T-cell (primary cell): ENCODE measurements around the gene EXOC4. TPM values are rescaled to one million over a fixed set of nuclear protein-coding genes. Genes with fewer than 3 reads are reported as not detected.
A peak's percentile ranks its signal among the peaks of the same experiment; 100 is the strongest.

ENCODE experiments used
- ATAC-seq, 4 experiments: fragments of 200-7000 bp in 3 of 4; fragments of 150-1000 bp in 1 of 4; cut with Tn5 transposase; replicated peaks in 1 of 4; 1 replicate in 3 of 4; 2 replicates in 1 of 4; pipeline ENCODE4 v1.10.0; 2021; ENCODE audit warnings: moderate library complexity in 3 of 4, mild to moderate bottlenecking in 2 of 4, moderate number of reproducible peaks in 1 of 4
- CTCF ChIA-PET, 2 donors: fragments of 300-600 bp; sonication (Branson Sonifier 250); formaldehyde crosslinking; loops; one replicate each; lab custom pipeline; 2022; ENCODE audit warnings: antibody characterized with exemption in 2 of 2; lab: Charles Lee
- POLR2A ChIA-PET, 2 donors: fragments of 300-600 bp; sonication (Branson Sonifier 250); formaldehyde crosslinking; loops; one replicate each; lab custom pipeline; 2022; ENCODE audit warnings: antibody characterized with exemption in 2 of 2; lab: Charles Lee
- DNase-seq, 35 experiments: peaks; one replicate each; pipeline versions ENCODE4 v3.0.0 to v3.0.0-alpha.2; 2013 to 2023
- H3K27ac ChIP-seq: one replicate; pipeline ENCODE4 v1.5.1; 2013; ENCODE audit warnings: low read length
- H3K27me3 ChIP-seq, 2 experiments: replicated peaks in 1 of 2; 1 replicate in 1 of 2; 2 replicates in 1 of 2; pipeline versions ENCODE4 v1.6.1 to v1.7.0; 2013; ENCODE audit warnings: low read length in 1 of 2, mixed read lengths in 1 of 2; ENCODE audit not compliant: control insufficient read depth in 2 of 2, insufficient read depth in 2 of 2; ENCODE audit errors: extremely low read depth in 1 of 2
- H3K36me3 ChIP-seq, 2 donors: 1 replicate in 1 of 2; 2 replicates in 1 of 2; pipeline versions ENCODE4 v1.6.1 to v1.7.0; 2013; ENCODE audit warnings: low read length in 1 of 2; ENCODE audit not compliant: control insufficient read depth in 2 of 2, insufficient read depth in 1 of 2; ENCODE audit errors: extremely low read depth in 1 of 2
- H3K4me1 ChIP-seq, 2 experiments: 1 replicate in 1 of 2; 2 replicates in 1 of 2; pipeline versions ENCODE4 v1.6.1 to v1.7.0; 2013; ENCODE audit warnings: low read length in 2 of 2, mixed read lengths in 1 of 2; ENCODE audit not compliant: insufficient read depth in 2 of 2, control insufficient read depth in 1 of 2; ENCODE audit errors: extremely low read depth in 1 of 2
- H3K4me3 ChIP-seq, 2 donors: 1 replicate in 1 of 2; 2 replicates in 1 of 2; pipeline versions ENCODE4 v1.5.1 to v1.7.0; 2013; ENCODE audit warnings: mild to moderate bottlenecking in 2 of 2, low read length in 1 of 2, moderate library complexity in 1 of 2; ENCODE audit not compliant: control insufficient read depth in 1 of 2; ENCODE audit errors: extremely low read depth in 1 of 2
- H3K9me3 ChIP-seq: 2 replicates; pipeline ENCODE4 v1.7.0; 2013
- H3K27ac Mint-ChIP-seq, 2 donors: one replicate each; pipeline ENCODE4 v1.8.0; 2020 to 2021; ENCODE audit warnings: mild to moderate bottlenecking in 2 of 2, mixed read lengths in 2 of 2
- H3K27me3 Mint-ChIP-seq, 2 donors: one replicate each; pipeline ENCODE4 v1.8.0; 2021 to 2022; ENCODE audit warnings: mixed read lengths in 2 of 2
- H3K36me3 Mint-ChIP-seq: one replicate; pipeline ENCODE4 v1.8.0; 2021; ENCODE audit warnings: mixed read lengths
- H3K4me1 Mint-ChIP-seq, 3 donors: one replicate each; pipeline ENCODE4 v1.8.0; 2020 to 2022; ENCODE audit warnings: mixed read lengths in 3 of 3, mild to moderate bottlenecking in 1 of 3
- H3K4me3 Mint-ChIP-seq, 3 donors: one replicate each; pipeline ENCODE4 v1.8.0; 2020 to 2022; ENCODE audit warnings: mild to moderate bottlenecking in 3 of 3, mixed read lengths in 3 of 3, moderate library complexity in 3 of 3
- H3K9me3 Mint-ChIP-seq, 3 donors: one replicate each; pipeline ENCODE4 v1.8.0; 2020 to 2022; ENCODE audit warnings: mixed read lengths in 3 of 3
- WGBS: methylation state at CpG from one replicate; pipeline ENCODE4 v1.1.5; 2013; ENCODE audit warnings: missing lambda C conversion rate; ENCODE audit not compliant: insufficient coverage; 5-methylcytosine and 5-hydroxymethylcytosine counted together
- total RNA-seq, 35 experiments: library from RNA in 6 of 35; stranded (reverse) in 6 of 35; fragments of 120-200 nt in 1 of 35; gene quantifications; one replicate each; pipeline versions ENCODE4 v1.2.1 to v1.2.4 and lab custom pipeline; 2013 to 2026

Gene EXOC4
- total RNA-seq, 5 donors from 2014 or later (not counting 1 experiment from before 2014, with no cell fraction given): 58.2 to 108 (median 64.8) TPM

- Mint-ChIP-seq H3K36me3 (peaks cover 32% of the 10 kb centered on the region), H3K9me3 (no peaks in the 10 kb centered on the region), H3K4me1 (peaks cover 23 to 35% (median 33%) of the 10 kb centered on the region in 3 donors), H3K4me3 (peak overlapping the region in 1 of 3 donors; percentile 42), H3K27ac (no peak overlapping the region), H3K27me3 (no peaks in the 10 kb centered on the region)
- Histone ChIP-seq H3K27ac (no peak overlapping the region), H3K4me1 (no peaks in the 10 kb centered on the region), H3K9me3 (no peaks in the 10 kb centered on the region), H3K4me3 (no peak overlapping the region), H3K27me3 (no peaks in the 10 kb centered on the region), H3K36me3 (peaks cover 0 to 3% of the 10 kb centered on the region in 2 donors)
- ATAC-seq: no peak
- ChIA-PET CTCF (interaction anchor here in 1 of 2 donors (0.6 to 0.8 kb wide), 2 partner anchors 18 to 649 kb away, joined by 3 read pairs; no protein-coding TSS in a partner anchor), POLR2A (no interaction called here)
- WGBS: no CpG with 5 or more reads among the region's 2 CpGs
- no peak for DNase-seq
Observed at GRCh38 chr7:133268355-133268754, 15.5 kb downstream of the EXOC4 start.

- DNase-seq: no peak
- no peak for ATAC-seq
- Histone ChIP-seq H3K27me3 (no peaks in the 10 kb centered on the region), H3K36me3 (peaks cover 0 to 20% of the 10 kb centered on the region in 2 donors), H3K27ac (no peak overlapping the region), H3K4me1 (no peaks in the 10 kb centered on the region), H3K9me3 (no peaks in the 10 kb centered on the region), H3K4me3 (no peak overlapping the region)
- Mint-ChIP-seq H3K9me3 (no peaks in the 10 kb centered on the region), H3K4me3 (no peak overlapping the region), H3K27ac (no peak overlapping the region), H3K27me3 (no peaks in the 10 kb centered on the region), H3K36me3 (peaks cover 42% of the 10 kb centered on the region), H3K4me1 (peaks cover 21 to 27% (median 25%) of the 10 kb centered on the region in 3 donors)
- ChIA-PET POLR2A (interaction anchor here in 1 of 2 donors (0.6 to 0.7 kb wide), 4 partner anchors 13 to 84 kb away, joined by 3 to 4 read pairs (median 3); no protein-coding TSS in a partner anchor), CTCF (no interaction called here)
- WGBS: no CpG with 5 or more reads among the region's 2 CpGs
Observed at GRCh38 chr7:133272336-133272735, 19.5 kb downstream of the EXOC4 start.

- Histone ChIP-seq H3K27me3 (no peaks in the 10 kb centered on the region), H3K9me3 (no peaks in the 10 kb centered on the region), H3K4me1 (no peaks in the 10 kb centered on the region), H3K4me3 (no peak overlapping the region), H3K36me3 (peaks cover 0 to 23% of the 10 kb centered on the region in 2 donors), H3K27ac (no peak overlapping the region)
- DNase-seq: no peak
- H3K4me1 Mint-ChIP-seq: peaks cover 13 to 18% (median 17%) of the 10 kb centered on the region in 3 donors
- H3K9me3 Mint-ChIP-seq: peaks cover under 1 to 3% (median 1%) of the 10 kb centered on the region in 3 donors
- H3K27ac Mint-ChIP-seq: no peak overlapping the region
- CTCF ChIA-PET: interaction anchor here in 1 of 2 donors (0.6 kb wide), 1 partner anchor 614 kb away, joined by 3 read pairs; no protein-coding TSS in a partner anchor
- H3K4me3 Mint-ChIP-seq: no peak overlapping the region
- POLR2A ChIA-PET: no interaction called here
- H3K27me3 Mint-ChIP-seq: no peaks in the 10 kb centered on the region
- WGBS: no CpG with 5 or more reads among the region's 3 CpGs
- H3K36me3 Mint-ChIP-seq: peaks cover 46% of the 10 kb centered on the region
- no peak for ATAC-seq
Observed at GRCh38 chr7:133273227-133273626, 20.3 kb downstream of the EXOC4 start.

- no peaks in the 10 kb centered on the region for H3K4me1 ChIP-seq
- ChIA-PET CTCF (interaction anchor here in 1 of 2 donors (0.5 kb wide), 1 partner anchor 205 kb away, joined by 5 read pairs; no protein-coding TSS in a partner anchor), POLR2A (no interaction called here)
- Mint-ChIP-seq H3K36me3 (peaks cover 49% of the 10 kb centered on the region), H3K27me3 (no peaks in the 10 kb centered on the region), H3K4me3 (no peak overlapping the region), H3K4me1 (peaks cover 4 to 8% (median 7%) of the 10 kb centered on the region in 3 donors), H3K9me3 (peaks cover 3 to 7% (median 5%) of the 10 kb centered on the region in 3 donors), H3K27ac (no peak overlapping the region)
- no peaks in the 10 kb centered on the region for H3K9me3 ChIP-seq
- H3K27me3 ChIP-seq: no peaks in the 10 kb centered on the region
- no CpG with 5 or more reads among the region's 1 CpG for WGBS
- H3K36me3 ChIP-seq: peaks cover 0 to 27% of the 10 kb centered on the region in 2 donors
- no peak overlapping the region for H3K4me3 ChIP-seq
- ATAC-seq: no peak
- no peak overlapping the region for H3K27ac ChIP-seq
- DNase-seq: no peak
Observed at GRCh38 chr7:133274265-133274664, 21.4 kb downstream of the EXOC4 start.

- H3K36me3 ChIP-seq: peaks cover 0 to 32% of the 10 kb centered on the region in 2 donors
- H3K9me3 ChIP-seq: no peaks in the 10 kb centered on the region
Observed at GRCh38 chr7:133275008-133275407, 22.1 kb downstream of the EXOC4 start.

GRCh38 chr7:133275446-133276095 is 22.7 kb downstream of the EXOC4 start:
- Histone ChIP-seq H3K9me3 (no peaks in the 10 kb centered on the region), H3K36me3 (peaks cover 0 to 32% of the 10 kb centered on the region in 2 donors), H3K4me3 (no peak overlapping the region), H3K27me3 (no peaks in the 10 kb centered on the region), H3K27ac (no peak overlapping the region), H3K4me1 (no peaks in the 10 kb centered on the region)
- peaks cover 3 to 7% (median 5%) of the 10 kb centered on the region in 3 donors for H3K9me3 Mint-ChIP-seq
- WGBS: 100% methylated on average over 1 of the region's 3 CpGs
- ATAC-seq (no peak), DNase-seq (no peak)
- H3K4me3 Mint-ChIP-seq: no peak overlapping the region
- CTCF ChIA-PET: no interaction called here
- H3K27me3 Mint-ChIP-seq: no peaks in the 10 kb centered on the region
- POLR2A ChIA-PET: no interaction called here
- H3K27ac Mint-ChIP-seq: no peak overlapping the region
- peaks cover 53% of the 10 kb centered on the region for H3K36me3 Mint-ChIP-seq
- H3K4me1 Mint-ChIP-seq: peaks cover 1 to 7% (median 5%) of the 10 kb centered on the region in 3 donors

More at GRCh38 chr7:133275008-133275407, 22.1 kb downstream of the EXOC4 start:
- Histone ChIP-seq H3K27ac (no peak overlapping the region), H3K4me1 (no peaks in the 10 kb centered on the region), H3K4me3 (no peak overlapping the region), H3K27me3 (no peaks in the 10 kb centered on the region)
- H3K4me1 Mint-ChIP-seq: peaks cover 3 to 7% (median 7%) of the 10 kb centered on the region in 3 donors
- peaks cover 52% of the 10 kb centered on the region for H3K36me3 Mint-ChIP-seq
- POLR2A ChIA-PET: no interaction called here
- CTCF ChIA-PET: no interaction called here
- ATAC-seq (no peak), DNase-seq (no peak)
- WGBS: 82% methylated on average over 2 of the region's 8 CpGs
- no peaks in the 10 kb centered on the region for H3K27me3 Mint-ChIP-seq
- no peak overlapping the region for H3K4me3 Mint-ChIP-seq
- no peak overlapping the region for H3K27ac Mint-ChIP-seq
- H3K9me3 Mint-ChIP-seq: peaks cover 3 to 7% (median 5%) of the 10 kb centered on the region in 3 donors
